Spleen (tissue), 11 donors: ENCODE results near the gene TMEM170A. TPM values are rescaled to one million over a fixed set of nuclear protein-coding genes. Genes with fewer than 3 reads are reported as not detected.

Source experiments
- polyA plus RNA-seq, 3 donors: library from polyadenylated mRNA; stranded (reverse); fragments of 200-250 nt; gene quantifications; one replicate each; pipeline ENCODE4 v1.2.1, GENCODE V29; 2013
- small RNA-seq, 4 donors: library from RNA; depleted of rRNA; stranded (forward); fragments of <200 nt; gene quantifications; one replicate each; pipeline ENCODE3, GENCODE V24; 2016
- total RNA-seq, 7 donors: library from RNA; depleted of rRNA in 3 of 7; stranded (reverse); fragments of >200 nt in 3 of 7; fragmentation: NEBNext Ultra II Directional in 4 of 7; extraction: Animal tissue kit (Norgen Biotek cat#: 25700) in 4 of 7; gene quantifications; one replicate each; pipeline versions ENCODE4 v1.1.0 to v1.2.1, GENCODE V29; 2016 to 2021
- donor health status: healthy with polysubstance abuse.
- donor health status: DM: no; HTN: no; CAD: no; lungs with moderate emphysema.
- donor health status: DM: no; HTN: no; CAD: no.
- donor health status: Bipolar disorder and iron deficiency.
- donor health status: healthy.
- donor health status: DM: no; HTN: no; CAD: no.
- donor health status: DM: yes; HTN: yes; CAD: no.

TMEM170A gene
- total and polyA plus RNA-seq, 10 donors, result 6.1 to 54.0 (median 31.4) TPM

Small RNA genes within 50 kb of the gene (small RNA-seq; reads per million reads assigned to genes)
- 0 reads per million in 4 donors for gene RF00598

Other genes with a start within 250 kb of the TMEM170A start
- gene CTRB1, start 245.7 kb downstream of the TMEM170A start, total RNA-seq, result 10 to 100 TPM in 1 of 7 donors, 1 to 10 TPM in 4, not detected in 2; 2.2 to 25.2 (median 4.4) TPM
- 1 to 10 TPM in 2 of 3 donors, under 1 TPM in 1; 0.59 to 2.7 (median 1.5) TPM for gene CTRB1, start 245.7 kb downstream of the TMEM170A start, polyA plus RNA-seq
- gene BCAR1, start 213.1 kb downstream of the TMEM170A start, total RNA-seq, result 100 to 1,000 TPM in 3 of 7 donors, 10 to 100 TPM in 4; 62.2 to 164 (median 79.8) TPM
- 10 to 100 TPM; 14.6 to 71.2 (median 29.7) TPM for gene BCAR1, start 213.1 kb downstream of the TMEM170A start, polyA plus RNA-seq
- 100 to 1,000 TPM in 6 of 7 donors, 10 to 100 TPM in 1; 56.1 to 153 (median 108) TPM for gene CFDP1, start 31.2 kb downstream of the TMEM170A start, total RNA-seq
- gene CFDP1, start 31.2 kb downstream of the TMEM170A start, polyA plus RNA-seq, result 100 to 1,000 TPM; 101 to 222 (median 108) TPM
- gene CHST6, start 30.8 kb upstream of the TMEM170A start, total RNA-seq, result under 1 TPM in 6 of 7 donors, not detected in 1; 0.17 to 0.66 (median 0.26) TPM
- under 1 TPM; under 0.01 to 0.06 (median 0.02) TPM for gene CHST6, start 30.8 kb upstream of the TMEM170A start, polyA plus RNA-seq
- under 1 TPM in 2 of 7 donors, not detected in 5; 0.18 to 0.20 TPM for gene CHST5, start 71.4 kb upstream of the TMEM170A start, total RNA-seq
- gene CHST5, start 71.4 kb upstream of the TMEM170A start, polyA plus RNA-seq, result under 1 TPM; 0.03 to 0.07 (median 0.06) TPM
- gene TMEM231, start 91.6 kb upstream of the TMEM170A start, total RNA-seq, result 1 to 10 TPM; 2.7 to 6.7 (median 3.5) TPM
- gene TMEM231, start 91.6 kb upstream of the TMEM170A start, polyA plus RNA-seq, result 1 to 10 TPM; 2.2 to 3.3 (median 2.3) TPM
- 100 to 1,000 TPM; 111 to 133 (median 119) TPM for gene GABARAPL2, start 101.7 kb upstream of the TMEM170A start, total RNA-seq
- gene GABARAPL2, start 101.7 kb upstream of the TMEM170A start, polyA plus RNA-seq, result 100 to 1,000 TPM in 2 of 3 donors, 10 to 100 TPM in 1; 86.6 to 169 (median 130) TPM
- gene ADAT1, start 158.6 kb upstream of the TMEM170A start, total RNA-seq, result 100 to 1,000 TPM in 1 of 7 donors, 10 to 100 TPM in 6; 42.5 to 120 (median 65.5) TPM
- 10 to 100 TPM; 13.2 to 18.3 (median 14.5) TPM for gene ADAT1, start 158.6 kb upstream of the TMEM170A start, polyA plus RNA-seq
- 10 to 100 TPM; 85.2 to 97.7 (median 89.6) TPM for gene KARS1, start 183.0 kb upstream of the TMEM170A start, total RNA-seq
- gene KARS1, start 183.0 kb upstream of the TMEM170A start, polyA plus RNA-seq, result 10 to 100 TPM; 63.7 to 88.0 (median 83.2) TPM
- 10 to 100 TPM; 66.5 to 90.1 (median 75.4) TPM for gene TERF2IP, start 183.1 kb upstream of the TMEM170A start, total RNA-seq
- 10 to 100 TPM; 42.8 to 71.0 (median 64.4) TPM for gene TERF2IP, start 183.1 kb upstream of the TMEM170A start, polyA plus RNA-seq
- not detected for gene CPHXL2, start 212.3 kb upstream of the TMEM170A start, total RNA-seq
- under 1 TPM in 1 of 3 donors, not detected in 2; 0.06 TPM for gene CPHXL2, start 212.3 kb upstream of the TMEM170A start, polyA plus RNA-seq
- gene DUXB, start 236.8 kb upstream of the TMEM170A start, total RNA-seq, result not detected
- gene DUXB, start 236.8 kb upstream of the TMEM170A start, polyA plus RNA-seq, result not detected